ENCODE results near the gene ACOT11. TPM values are rescaled to one million over a fixed set of nuclear protein-coding genes. Genes with fewer than 3 reads are reported as not detected.

Gene ACOT11
- total RNA-seq, 1 donor from 2014 or later: 4.7 TPM

GRCh38 chr1:54571803-54572541 lies 23.9 kb downstream of the ACOT11 start:
- Histone ChIP-seq H3K27ac (ENCODE audit: low read depth, low read length) (no peak overlapping the region), H3K9ac (ENCODE audit: low read depth in 1 of 3, low read length in 3 of 3) (peak overlapping the region in 2 of 3 donors; percentile 5 to 66), H3K36me3 (ENCODE audit: control insufficient read depth in 3 of 3, insufficient read depth in 3 of 3, low read length in 3 of 3) (peaks cover 0 to 2% (median 0%) of the 10 kb centered on the region in 3 donors), H3K27me3 (ENCODE audit: control insufficient read depth in 3 of 3, insufficient read depth in 3 of 3, low read length in 3 of 3) (no peaks in the 10 kb centered on the region), H3K4me3 (ENCODE audit: low read length in 3 of 3) (no peak overlapping the region), H3K4me1 (ENCODE audit: control insufficient read depth in 3 of 3, insufficient read depth in 3 of 3, low read length in 3 of 3) (peaks cover 26 to 75% (median 66%) of the 10 kb centered on the region in 3 donors), H3K9me3 (ENCODE audit: control insufficient read depth in 3 of 3, low read length in 3 of 3) (no peaks in the 10 kb centered on the region)

GRCh38 chr1:54572542-54572850 lies 24.5 kb downstream of the ACOT11 start:
- Histone ChIP-seq H3K4me1 (ENCODE audit: control insufficient read depth in 3 of 3, insufficient read depth in 3 of 3, low read length in 3 of 3) (peaks cover 27 to 79% (median 65%) of the 10 kb centered on the region in 3 donors), H3K4me3 (ENCODE audit: low read length in 3 of 3) (no peak overlapping the region), H3K27ac (ENCODE audit: low read depth, low read length) (no peak overlapping the region)

GRCh38 chr1:54574158-54574778 lies 26.2 kb downstream of the ACOT11 start:
- Histone ChIP-seq H3K27me3 (ENCODE audit: control insufficient read depth in 3 of 3, insufficient read depth in 3 of 3, low read length in 3 of 3) (no peaks in the 10 kb centered on the region), H3K4me1 (ENCODE audit: control insufficient read depth in 3 of 3, insufficient read depth in 3 of 3, low read length in 3 of 3) (peaks cover 29 to 87% (median 72%) of the 10 kb centered on the region in 3 donors), H3K9ac (ENCODE audit: low read depth in 1 of 3, low read length in 3 of 3) (peak overlapping the region in 1 of 3 donors; percentile 77), H3K4me3 (ENCODE audit: low read length in 3 of 3) (no peak overlapping the region), H3K27ac (ENCODE audit: low read depth, low read length) (peak overlapping the region; percentile 66), H3K36me3 (ENCODE audit: control insufficient read depth in 3 of 3, insufficient read depth in 3 of 3, low read length in 3 of 3) (peaks cover 0 to 2% (median 0%) of the 10 kb centered on the region in 3 donors), H3K9me3 (ENCODE audit: control insufficient read depth in 3 of 3, low read length in 3 of 3) (no peaks in the 10 kb centered on the region)

More at GRCh38 chr1:54572542-54572850, 24.5 kb downstream of the ACOT11 start:
- H3K9me3 ChIP-seq (ENCODE audit: control insufficient read depth in 3 of 3, low read length in 3 of 3): no peaks in the 10 kb centered on the region
- H3K36me3 ChIP-seq (ENCODE audit: control insufficient read depth in 3 of 3, insufficient read depth in 3 of 3, low read length in 3 of 3): peaks cover 0 to 2% (median 0%) of the 10 kb centered on the region in 3 donors
- peak overlapping the region in 1 of 3 donors; percentile 66 for H3K9ac ChIP-seq (ENCODE audit: low read depth in 1 of 3, low read length in 3 of 3)
- H3K27me3 ChIP-seq (ENCODE audit: control insufficient read depth in 3 of 3, insufficient read depth in 3 of 3, low read length in 3 of 3): no peaks in the 10 kb centered on the region

- Histone ChIP-seq H3K9ac (ENCODE audit: low read depth in 1 of 3, low read length in 3 of 3) (peak overlapping the region in 2 of 3 donors; percentile 8 to 77), H3K4me3 (ENCODE audit: low read length in 3 of 3) (peak overlapping the region in 1 of 3 donors; percentile 56), H3K27me3 (ENCODE audit: control insufficient read depth in 3 of 3, insufficient read depth in 3 of 3, low read length in 3 of 3) (no peaks in the 10 kb centered on the region), H3K36me3 (ENCODE audit: control insufficient read depth in 3 of 3, insufficient read depth in 3 of 3, low read length in 3 of 3) (peaks cover 0 to 2% (median 0%) of the 10 kb centered on the region in 3 donors), H3K27ac (ENCODE audit: low read depth, low read length) (peak overlapping the region; percentile 66), H3K4me1 (ENCODE audit: control insufficient read depth in 3 of 3, insufficient read depth in 3 of 3, low read length in 3 of 3) (peaks cover 29 to 87% (median 73%) of the 10 kb centered on the region in 3 donors), H3K9me3 (ENCODE audit: control insufficient read depth in 3 of 3, low read length in 3 of 3) (no peaks in the 10 kb centered on the region)
Observed at GRCh38 chr1:54575161-54575560, 27.1 kb downstream of the ACOT11 start.

GRCh38 chr1:54575605-54576290 lies 27.7 kb downstream of the ACOT11 start:
- no peaks in the 10 kb centered on the region for H3K9me3 ChIP-seq (ENCODE audit: control insufficient read depth in 3 of 3, low read length in 3 of 3)
- peaks cover 0 to 2% (median 0%) of the 10 kb centered on the region in 3 donors for H3K36me3 ChIP-seq (ENCODE audit: control insufficient read depth in 3 of 3, insufficient read depth in 3 of 3, low read length in 3 of 3)
- peak overlapping the region in 1 of 3 donors; percentile 56 for H3K4me3 ChIP-seq (ENCODE audit: low read length in 3 of 3)
- H3K4me1 ChIP-seq (ENCODE audit: control insufficient read depth in 3 of 3, insufficient read depth in 3 of 3, low read length in 3 of 3): peaks cover 34 to 88% (median 75%) of the 10 kb centered on the region in 3 donors
- no peaks in the 10 kb centered on the region for H3K27me3 ChIP-seq (ENCODE audit: control insufficient read depth in 3 of 3, insufficient read depth in 3 of 3, low read length in 3 of 3)
- peak overlapping the region in 1 of 3 donors; percentile 75 for H3K9ac ChIP-seq (ENCODE audit: low read depth in 1 of 3, low read length in 3 of 3)
- H3K27ac ChIP-seq (ENCODE audit: low read depth, low read length): peak overlapping the region; percentile 66

- peak overlapping the region; percentile 78 for H3K27ac ChIP-seq (ENCODE audit: low read depth, low read length)
- H3K9ac ChIP-seq (ENCODE audit: low read depth in 1 of 3, low read length in 3 of 3): peak overlapping the region in 1 of 3 donors; percentile 85
- H3K9me3 ChIP-seq (ENCODE audit: control insufficient read depth in 3 of 3, low read length in 3 of 3): no peaks in the 10 kb centered on the region
Observed at GRCh38 chr1:54577612-54578011, 29.6 kb downstream of the ACOT11 start.

GRCh38 chr1:54579337-54579781 lies 31.3 kb downstream of the ACOT11 start:
- Histone ChIP-seq H3K4me1 (ENCODE audit: control insufficient read depth in 3 of 3, insufficient read depth in 3 of 3, low read length in 3 of 3) (peaks cover 61 to 94% (median 84%) of the 10 kb centered on the region in 3 donors), H3K9ac (ENCODE audit: low read depth in 1 of 3, low read length in 3 of 3) (peak overlapping the region in 2 of 3 donors; percentile 20 to 76), H3K4me3 (ENCODE audit: low read length in 3 of 3) (no peak overlapping the region), H3K27me3 (ENCODE audit: control insufficient read depth in 3 of 3, insufficient read depth in 3 of 3, low read length in 3 of 3) (no peaks in the 10 kb centered on the region), H3K27ac (ENCODE audit: low read depth, low read length) (peak overlapping the region; percentile 90), H3K9me3 (ENCODE audit: control insufficient read depth in 3 of 3, low read length in 3 of 3) (no peaks in the 10 kb centered on the region), H3K36me3 (ENCODE audit: control insufficient read depth in 3 of 3, insufficient read depth in 3 of 3, low read length in 3 of 3) (no peaks in the 10 kb centered on the region)

More at GRCh38 chr1:54577612-54578011, 29.6 kb downstream of the ACOT11 start:
- no peaks in the 10 kb centered on the region for H3K27me3 ChIP-seq (ENCODE audit: control insufficient read depth in 3 of 3, insufficient read depth in 3 of 3, low read length in 3 of 3)
- H3K4me3 ChIP-seq (ENCODE audit: low read length in 3 of 3): peak overlapping the region in 2 of 3 donors; percentile 35 to 56
- peaks cover 0 to 2% (median 0%) of the 10 kb centered on the region in 3 donors for H3K36me3 ChIP-seq (ENCODE audit: control insufficient read depth in 3 of 3, insufficient read depth in 3 of 3, low read length in 3 of 3)
- H3K4me1 ChIP-seq (ENCODE audit: control insufficient read depth in 3 of 3, insufficient read depth in 3 of 3, low read length in 3 of 3): peaks cover 43 to 86% (median 74%) of the 10 kb centered on the region in 3 donors

GRCh38 chr1:54580856-54581550 lies 33.0 kb downstream of the ACOT11 start:
- Histone ChIP-seq H3K4me3 (ENCODE audit: low read length in 3 of 3) (peak overlapping the region in 1 of 3 donors; percentile 6), H3K27ac (ENCODE audit: low read depth, low read length) (peak overlapping the region; percentile 90), H3K36me3 (ENCODE audit: control insufficient read depth in 3 of 3, insufficient read depth in 3 of 3, low read length in 3 of 3) (peaks cover 0 to 4% (median 0%) of the 10 kb centered on the region in 3 donors), H3K4me1 (ENCODE audit: control insufficient read depth in 3 of 3, insufficient read depth in 3 of 3, low read length in 3 of 3) (peaks cover 63 to 91% (median 84%) of the 10 kb centered on the region in 3 donors), H3K9me3 (ENCODE audit: control insufficient read depth in 3 of 3, low read length in 3 of 3) (no peaks in the 10 kb centered on the region), H3K27me3 (ENCODE audit: control insufficient read depth in 3 of 3, insufficient read depth in 3 of 3, low read length in 3 of 3) (no peaks in the 10 kb centered on the region), H3K9ac (ENCODE audit: low read depth in 1 of 3, low read length in 3 of 3) (peak overlapping the region; percentile 59 to 83 (median 60))

GRCh38 chr1:54581621-54582035 lies 33.6 kb downstream of the ACOT11 start:
- H3K9me3 ChIP-seq (ENCODE audit: control insufficient read depth in 3 of 3, low read length in 3 of 3): no peaks in the 10 kb centered on the region
- peaks cover 0 to 5% (median 0%) of the 10 kb centered on the region in 3 donors for H3K36me3 ChIP-seq (ENCODE audit: control insufficient read depth in 3 of 3, insufficient read depth in 3 of 3, low read length in 3 of 3)
- no peaks in the 10 kb centered on the region for H3K27me3 ChIP-seq (ENCODE audit: control insufficient read depth in 3 of 3, insufficient read depth in 3 of 3, low read length in 3 of 3)
- peak overlapping the region; percentile 90 for H3K27ac ChIP-seq (ENCODE audit: low read depth, low read length)
- peaks cover 61 to 91% (median 87%) of the 10 kb centered on the region in 3 donors for H3K4me1 ChIP-seq (ENCODE audit: control insufficient read depth in 3 of 3, insufficient read depth in 3 of 3, low read length in 3 of 3)
- peak overlapping the region in 2 of 3 donors; percentile 60 to 86 for H3K9ac ChIP-seq (ENCODE audit: low read depth in 1 of 3, low read length in 3 of 3)
- peak overlapping the region in 1 of 3 donors; percentile 49 for H3K4me3 ChIP-seq (ENCODE audit: low read length in 3 of 3)
